ENCODE measurements around the gene HES1. TPM values are rescaled to one million over a fixed set of nuclear protein-coding genes. Genes with fewer than 3 reads are reported as not detected.
"Not testable (repeated sequence)": the region's sequence is repeated elsewhere in the genome, so short reads cannot be mapped to it uniquely, and the experiment has no call there.

Gene HES1
- total and polyA plus RNA-seq, 9 donors, result 16.7 to 116 (median 35.0) TPM

DNA sequence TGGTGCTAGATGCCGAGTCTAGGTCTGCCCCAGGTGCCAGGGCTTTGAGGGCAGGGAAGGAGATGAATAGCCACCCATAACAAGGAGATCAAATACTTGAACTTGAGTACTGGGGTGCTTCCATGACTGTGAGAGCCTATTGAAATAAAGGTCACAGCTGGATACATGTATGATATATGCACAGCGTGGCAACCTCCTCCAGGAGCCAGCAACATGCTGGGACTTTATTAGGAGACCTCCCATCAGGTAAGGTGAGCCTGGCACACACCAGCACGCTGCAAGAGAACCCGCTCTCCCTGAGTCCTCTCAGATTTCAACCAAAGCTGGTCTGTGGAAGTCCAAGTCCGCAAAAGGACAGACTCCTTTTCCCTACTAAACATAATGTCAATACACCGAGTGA lies 10.5 kb upstream of the HES1 start:
- intact Hi-C loops (cut with DNase I), result no loop called here
- H3K4me1 ChIP-seq (ENCODE audit: insufficient read depth), result peaks cover 5% of the 10 kb centered on the region
- H3K36me3 ChIP-seq, result no peaks in the 10 kb centered on the region
- H3K27me3 ChIP-seq, result no peaks in the 10 kb centered on the region
- no peaks in the 10 kb centered on the region for H3K9me3 ChIP-seq
- TF ChIP-seq POLR2A (IDR thresholded peaks at IDR 0.05), result no peak
- TF ChIP-seq, protein P1, sequence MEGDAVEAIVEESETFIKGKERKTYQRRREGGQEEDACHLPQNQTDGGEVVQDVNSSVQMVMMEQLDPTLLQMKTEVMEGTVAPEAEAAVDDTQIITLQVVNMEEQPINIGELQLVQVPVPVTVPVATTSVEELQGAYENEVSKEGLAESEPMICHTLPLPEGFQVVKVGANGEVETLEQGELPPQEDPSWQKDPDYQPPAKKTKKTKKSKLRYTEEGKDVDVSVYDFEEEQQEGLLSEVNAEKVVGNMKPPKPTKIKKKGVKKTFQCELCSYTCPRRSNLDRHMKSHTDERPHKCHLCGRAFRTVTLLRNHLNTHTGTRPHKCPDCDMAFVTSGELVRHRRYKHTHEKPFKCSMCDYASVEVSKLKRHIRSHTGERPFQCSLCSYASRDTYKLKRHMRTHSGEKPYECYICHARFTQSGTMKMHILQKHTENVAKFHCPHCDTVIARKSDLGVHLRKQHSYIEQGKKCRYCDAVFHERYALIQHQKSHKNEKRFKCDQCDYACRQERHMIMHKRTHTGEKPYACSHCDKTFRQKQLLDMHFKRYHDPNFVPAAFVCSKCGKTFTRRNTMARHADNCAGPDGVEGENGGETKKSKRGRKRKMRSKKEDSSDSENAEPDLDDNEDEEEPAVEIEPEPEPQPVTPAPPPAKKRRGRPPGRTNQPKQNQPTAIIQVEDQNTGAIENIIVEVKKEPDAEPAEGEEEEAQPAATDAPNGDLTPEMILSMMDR (IDR thresholded peaks at IDR 0.05), result no peak
- TF ChIP-seq EP300 (IDR thresholded peaks at IDR 0.05), result no peak
- WGBS, 3 donors, result 90 to 91% (median 91%) methylated on average over 6 of the region's 6 CpGs
- no peak for DNase-seq
- no peak overlapping the region for H3K27ac ChIP-seq
- H3K4me3 ChIP-seq, result no peak overlapping the region

- Histone ChIP-seq H3K27ac (no peak overlapping the region), H3K4me1 (ENCODE audit: insufficient read depth) (peaks cover 9% of the 10 kb centered on the region), H3K4me3 (no peak overlapping the region), H3K27me3 (no peaks in the 10 kb centered on the region), H3K9me3 (no peaks in the 10 kb centered on the region), H3K36me3 (no peaks in the 10 kb centered on the region)
- 86 to 93% (median 91%) methylated on average over 9 of the region's 9 CpGs for WGBS, 3 donors
- intact Hi-C loops (cut with DNase I), result no loop called here
- no peak for DNase-seq
- TF ChIP-seq POLR2A (IDR thresholded peaks at IDR 0.05) (no peak), EP300 (IDR thresholded peaks at IDR 0.05) (no peak)
- TF ChIP-seq, protein P1 (IDR thresholded peaks at IDR 0.05), result no peak
Observed at GRCh38 chr3:194126790-194127189, 9.2 kb upstream of the HES1 start.

DNA sequence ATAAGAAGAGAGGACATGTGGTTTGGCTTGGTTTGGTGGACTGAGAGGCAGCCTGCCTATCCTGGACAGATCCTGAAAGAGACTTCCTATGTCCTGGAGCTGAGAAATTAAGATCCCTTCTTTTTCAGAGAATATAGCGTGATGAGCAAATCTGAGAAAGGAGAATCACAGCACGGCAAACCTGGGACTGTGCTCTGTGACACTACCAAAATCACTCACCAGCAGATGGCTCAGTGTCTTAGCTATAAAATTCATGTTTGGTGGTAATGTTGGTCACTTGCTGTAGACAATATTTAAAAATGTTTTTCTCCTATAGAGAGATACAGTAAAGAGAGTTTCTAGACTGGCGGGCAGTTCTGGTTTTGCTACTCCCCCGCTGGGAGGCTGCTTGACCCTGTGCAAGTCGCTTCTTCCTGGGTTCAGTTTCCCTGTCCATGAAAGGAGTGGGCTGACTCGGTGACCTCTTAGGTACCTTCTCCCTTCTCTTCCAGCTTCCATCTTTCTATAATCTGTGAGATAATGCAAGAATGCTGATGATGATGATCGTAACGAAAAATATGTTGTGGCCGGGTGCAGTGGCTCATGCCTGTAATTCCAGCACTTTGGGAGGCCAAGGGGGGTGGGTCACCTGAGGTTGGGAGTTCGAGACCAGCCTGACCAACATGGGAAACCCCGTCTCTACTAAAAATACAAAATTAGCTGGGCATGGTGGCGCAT lies 7.6 kb upstream of the HES1 start:
- TF ChIP-seq, protein P1 (IDR thresholded peaks at IDR 0.05), result no peak
- TF ChIP-seq POLR2A (IDR thresholded peaks at IDR 0.05), result no peak
- no peaks in the 10 kb centered on the region for H3K9me3 ChIP-seq
- intact Hi-C loops (cut with DNase I), result no loop called here
- no peak for DNase-seq
- no peaks in the 10 kb centered on the region for H3K27me3 ChIP-seq
- peaks cover 9% of the 10 kb centered on the region for H3K4me1 ChIP-seq (ENCODE audit: insufficient read depth)
- H3K27ac ChIP-seq, result no peak overlapping the region
- WGBS, 3 donors, result 91 to 94% (median 92%) methylated on average over 12 of the region's 12 CpGs
- no peaks in the 10 kb centered on the region for H3K36me3 ChIP-seq
- no peak overlapping the region for H3K4me3 ChIP-seq

DNA sequence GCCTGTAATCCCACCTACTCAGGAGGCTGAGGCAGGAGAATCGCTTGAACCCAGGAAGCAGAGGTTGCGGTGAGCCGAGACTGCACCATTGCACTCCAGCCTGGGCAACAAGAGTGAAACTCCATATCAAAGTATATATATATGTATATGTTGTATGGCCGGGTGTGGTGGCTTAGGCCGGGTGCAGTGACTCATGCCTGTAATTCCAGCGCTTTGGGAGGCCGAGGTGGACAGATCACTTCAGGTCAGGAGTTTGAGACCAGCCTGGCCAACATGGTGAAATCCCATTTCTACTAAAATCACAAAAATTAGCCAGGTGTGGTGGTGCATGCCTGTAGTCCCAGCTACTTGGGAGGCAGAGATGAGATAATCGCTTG lies 7.0 kb upstream of the HES1 start:
- 92 to 96% (median 95%) methylated on average over 8 of the region's 8 CpGs for WGBS, 3 donors
- H3K9me3 ChIP-seq; H3K27me3 ChIP-seq; intact Hi-C loops (cut with DNase I); H3K36me3 ChIP-seq; DNase-seq; H3K4me1 ChIP-seq (ENCODE audit: insufficient read depth); H3K4me3 ChIP-seq; H3K27ac ChIP-seq: not testable (repeated sequence)

DNA sequence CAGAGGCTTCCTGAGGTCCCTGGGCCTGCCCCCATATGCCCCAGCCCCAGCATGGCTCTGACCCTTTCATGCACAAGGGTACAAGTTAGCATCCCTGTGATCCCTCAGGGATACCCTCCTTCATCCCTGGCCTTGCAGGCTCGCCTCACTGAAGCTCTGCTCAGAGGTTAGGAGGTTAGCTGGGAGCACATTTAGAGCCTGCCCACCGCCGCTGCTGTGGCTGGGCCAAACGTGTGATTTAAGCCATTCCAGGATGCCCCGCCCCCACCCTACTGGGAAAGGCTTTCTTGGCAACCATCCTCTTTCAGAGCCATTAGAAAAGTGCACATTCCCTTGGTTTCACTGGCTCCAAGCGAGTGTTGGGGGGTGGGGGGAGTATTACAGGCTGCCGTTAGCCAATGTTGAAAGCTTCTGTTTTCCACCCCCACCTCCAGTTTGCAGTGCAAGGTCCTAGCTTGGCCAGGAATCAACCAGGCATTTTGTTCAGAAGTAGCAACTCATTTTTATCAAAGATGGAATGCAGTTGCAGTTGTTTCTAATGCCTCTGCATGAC lies 6.3 kb upstream of the HES1 start:
- Histone ChIP-seq H3K36me3 (no peaks in the 10 kb centered on the region), H3K27me3 (no peaks in the 10 kb centered on the region), H3K9me3 (no peaks in the 10 kb centered on the region), H3K27ac (no peak overlapping the region), H3K4me3 (no peak overlapping the region), H3K4me1 (ENCODE audit: insufficient read depth) (peaks cover 9% of the 10 kb centered on the region)
- TF ChIP-seq POLR2A (IDR thresholded peaks at IDR 0.05) (no peak), EP300 (IDR thresholded peaks at IDR 0.05) (no peak)
- TF ChIP-seq, protein P1 (IDR thresholded peaks at IDR 0.05), result no peak
- intact Hi-C loops (cut with DNase I), result loop anchor here in 3 of 4 donors (5.0 to 10.0 kb wide), 5 partner anchors 55 to 345 kb away; no protein-coding TSS in a partner anchor
- peak; percentile 41 to 75 (median 60) for DNase-seq
- 6 to 15% (median 11%) methylated on average over 7 of the region's 7 CpGs for WGBS, 3 donors
